PC-9 (cell line): ENCODE measurements around the gene FAM83D.

Experiments used
- EZH2 ChIP-seq: fragments of 200-600 bp; sonication (generic); IDR thresholded peaks from 2 replicates; pipeline ENCODE4 v1.8.0; 2017; ENCODE audit warnings: antibody characterized with exemption, low read depth
- TF ChIP-seq, protein P1 (sequence below): fragments of 200-600 bp; sonication (generic); conservative IDR thresholded peaks from 2 replicates; pipeline ENCODE4 v1.6.1; 2017; ENCODE audit warnings: mixed run types, antibody characterized with exemption, mild to moderate bottlenecking, moderate library complexity

GRCh38 chr20:38982291-38982690, 56.1 kb downstream of the FAM83D start:
- TF ChIP-seq, protein P1, sequence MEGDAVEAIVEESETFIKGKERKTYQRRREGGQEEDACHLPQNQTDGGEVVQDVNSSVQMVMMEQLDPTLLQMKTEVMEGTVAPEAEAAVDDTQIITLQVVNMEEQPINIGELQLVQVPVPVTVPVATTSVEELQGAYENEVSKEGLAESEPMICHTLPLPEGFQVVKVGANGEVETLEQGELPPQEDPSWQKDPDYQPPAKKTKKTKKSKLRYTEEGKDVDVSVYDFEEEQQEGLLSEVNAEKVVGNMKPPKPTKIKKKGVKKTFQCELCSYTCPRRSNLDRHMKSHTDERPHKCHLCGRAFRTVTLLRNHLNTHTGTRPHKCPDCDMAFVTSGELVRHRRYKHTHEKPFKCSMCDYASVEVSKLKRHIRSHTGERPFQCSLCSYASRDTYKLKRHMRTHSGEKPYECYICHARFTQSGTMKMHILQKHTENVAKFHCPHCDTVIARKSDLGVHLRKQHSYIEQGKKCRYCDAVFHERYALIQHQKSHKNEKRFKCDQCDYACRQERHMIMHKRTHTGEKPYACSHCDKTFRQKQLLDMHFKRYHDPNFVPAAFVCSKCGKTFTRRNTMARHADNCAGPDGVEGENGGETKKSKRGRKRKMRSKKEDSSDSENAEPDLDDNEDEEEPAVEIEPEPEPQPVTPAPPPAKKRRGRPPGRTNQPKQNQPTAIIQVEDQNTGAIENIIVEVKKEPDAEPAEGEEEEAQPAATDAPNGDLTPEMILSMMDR = no peak
- no peak for TF ChIP-seq EZH2
